K562 (cell line): ENCODE data around the gene SH3D19.

Source experiments
- EGR1 ChIP-seq: fragments of 450-650 bp; conservative IDR thresholded peaks from 2 replicates; pipeline ENCODE4 v1.6.1; 2017; ENCODE audit warnings: mild to moderate bottlenecking
- NR2C2 ChIP-seq, 2 experiments: fragments of 200-800 bp in 1 of 2; sonication (Bioruptor generic) in 1 of 2; sonication (generic) in 1 of 2; formaldehyde crosslinking in 1 of 2; IDR thresholded peaks; 2 replicates each; pipeline versions ENCODE4 v1.6.1 to v1.8.0; 2016 to 2022; ENCODE audit warnings: mild to moderate bottlenecking in 1 of 2, missing compliant biosample characterization in 1 of 2, missing genetic modification characterization in 1 of 2, missing genetic modification reagents in 1 of 2
- PHTF2 ChIP-seq: fragments of 250-450 bp; sonication (Bioruptor Pico); IDR thresholded peaks from 2 replicates; pipeline ENCODE4 v1.5.0; 2021; ENCODE audit warnings: mild to moderate bottlenecking
- SP2 ChIP-seq: IDR thresholded peaks from 2 replicates; pipeline ENCODE4 v1.6.1; 2011; ENCODE audit warnings: mild to moderate bottlenecking, low read depth, low read length, moderate library complexity; ENCODE audit not compliant: poor library complexity, severe bottlenecking; ENCODE audit errors: extremely low read depth
- TF ChIP-seq, protein P1 (sequence below), 2 experiments: fragments of 450-650 bp; formaldehyde crosslinking in 1 of 2; IDR thresholded peaks; 2 replicates each; pipeline versions ENCODE4 v1.4.0 to v1.6.1; 2014 to 2020; ENCODE audit warnings: mild to moderate bottlenecking in 2 of 2, borderline replicate concordance in 1 of 2, low read depth in 1 of 2

DNA sequence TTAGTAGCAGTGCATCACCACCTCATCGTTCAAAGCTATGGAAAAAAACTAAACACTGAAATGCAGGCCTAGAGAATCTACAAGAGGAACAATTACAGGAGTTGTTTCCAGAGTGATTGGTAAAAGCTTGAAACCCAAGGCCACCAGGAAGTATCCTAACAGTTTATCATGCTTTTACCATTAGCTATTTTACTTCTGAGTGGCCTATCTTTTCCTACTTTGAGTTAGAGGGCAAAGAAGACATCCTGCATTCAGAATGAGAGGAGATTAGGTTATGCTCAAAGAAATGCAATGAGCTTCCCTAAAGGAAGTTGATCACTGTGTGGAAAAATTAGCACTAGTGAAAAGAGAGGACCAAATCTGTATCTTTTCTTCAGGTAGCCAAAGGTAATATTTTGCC lies 118.2 kb downstream of the SH3D19 start:
- no peak for TF ChIP-seq SP2
- TF ChIP-seq PHTF2, result no peak
- TF ChIP-seq NR2C2 (CRISPR knock-in tag; IDR thresholded peaks at IDR 0.05), result no peak
- no peak for TF ChIP-seq NR2C2 (tag; IDR thresholded peaks at IDR 0.05)
- no peak for TF ChIP-seq EGR1
- TF ChIP-seq, protein P1, sequence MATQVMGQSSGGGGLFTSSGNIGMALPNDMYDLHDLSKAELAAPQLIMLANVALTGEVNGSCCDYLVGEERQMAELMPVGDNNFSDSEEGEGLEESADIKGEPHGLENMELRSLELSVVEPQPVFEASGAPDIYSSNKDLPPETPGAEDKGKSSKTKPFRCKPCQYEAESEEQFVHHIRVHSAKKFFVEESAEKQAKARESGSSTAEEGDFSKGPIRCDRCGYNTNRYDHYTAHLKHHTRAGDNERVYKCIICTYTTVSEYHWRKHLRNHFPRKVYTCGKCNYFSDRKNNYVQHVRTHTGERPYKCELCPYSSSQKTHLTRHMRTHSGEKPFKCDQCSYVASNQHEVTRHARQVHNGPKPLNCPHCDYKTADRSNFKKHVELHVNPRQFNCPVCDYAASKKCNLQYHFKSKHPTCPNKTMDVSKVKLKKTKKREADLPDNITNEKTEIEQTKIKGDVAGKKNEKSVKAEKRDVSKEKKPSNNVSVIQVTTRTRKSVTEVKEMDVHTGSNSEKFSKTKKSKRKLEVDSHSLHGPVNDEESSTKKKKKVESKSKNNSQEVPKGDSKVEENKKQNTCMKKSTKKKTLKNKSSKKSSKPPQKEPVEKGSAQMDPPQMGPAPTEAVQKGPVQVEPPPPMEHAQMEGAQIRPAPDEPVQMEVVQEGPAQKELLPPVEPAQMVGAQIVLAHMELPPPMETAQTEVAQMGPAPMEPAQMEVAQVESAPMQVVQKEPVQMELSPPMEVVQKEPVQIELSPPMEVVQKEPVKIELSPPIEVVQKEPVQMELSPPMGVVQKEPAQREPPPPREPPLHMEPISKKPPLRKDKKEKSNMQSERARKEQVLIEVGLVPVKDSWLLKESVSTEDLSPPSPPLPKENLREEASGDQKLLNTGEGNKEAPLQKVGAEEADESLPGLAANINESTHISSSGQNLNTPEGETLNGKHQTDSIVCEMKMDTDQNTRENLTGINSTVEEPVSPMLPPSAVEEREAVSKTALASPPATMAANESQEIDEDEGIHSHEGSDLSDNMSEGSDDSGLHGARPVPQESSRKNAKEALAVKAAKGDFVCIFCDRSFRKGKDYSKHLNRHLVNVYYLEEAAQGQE (IDR thresholded peaks at IDR 0.05; ENCODE audit: borderline replicate concordance), result no peak
- TF ChIP-seq, protein P1 (CRISPR knock-in tag; IDR thresholded peaks at IDR 0.05; ENCODE audit: low read depth), result no peak
